GM21367 (cell line): Measurements from ENCODE around the gene C7.

ENCODE experiments used
- ATAC-seq: cut with Tn5 transposase; IDR thresholded peaks from one replicate; pipeline ENCODE4 v1.9.1; 2021; ENCODE audit not compliant: unreplicated experiment

Gene C7

DNA sequence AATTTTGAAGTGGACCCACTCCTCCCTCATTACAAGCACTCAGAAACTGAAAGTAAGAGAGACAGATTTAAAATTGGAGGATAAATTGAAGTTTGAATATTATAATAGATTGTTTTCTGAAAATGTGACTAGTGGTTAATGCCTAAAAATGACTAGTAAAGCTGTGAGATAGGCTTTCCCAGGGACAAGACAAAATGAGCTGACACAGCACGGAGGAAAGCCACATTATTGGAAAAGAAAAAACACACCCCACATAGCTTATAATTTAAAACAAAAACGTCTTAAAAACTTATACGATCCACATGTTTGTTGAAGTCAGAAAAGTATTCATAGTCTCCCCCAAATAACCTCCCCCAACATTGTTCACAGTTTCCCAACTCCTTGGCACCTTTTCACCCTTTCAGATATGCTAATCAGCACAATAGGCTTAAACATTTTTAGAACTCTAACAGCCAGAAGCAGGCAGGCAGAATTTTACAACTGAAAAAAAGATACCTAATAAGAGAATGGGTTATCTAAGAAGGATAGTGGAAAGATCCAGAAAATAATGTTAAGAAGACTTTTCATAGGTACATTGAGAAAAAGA is 6.1 kb downstream of the C7 start:
- no peak for ATAC-seq

DNA sequence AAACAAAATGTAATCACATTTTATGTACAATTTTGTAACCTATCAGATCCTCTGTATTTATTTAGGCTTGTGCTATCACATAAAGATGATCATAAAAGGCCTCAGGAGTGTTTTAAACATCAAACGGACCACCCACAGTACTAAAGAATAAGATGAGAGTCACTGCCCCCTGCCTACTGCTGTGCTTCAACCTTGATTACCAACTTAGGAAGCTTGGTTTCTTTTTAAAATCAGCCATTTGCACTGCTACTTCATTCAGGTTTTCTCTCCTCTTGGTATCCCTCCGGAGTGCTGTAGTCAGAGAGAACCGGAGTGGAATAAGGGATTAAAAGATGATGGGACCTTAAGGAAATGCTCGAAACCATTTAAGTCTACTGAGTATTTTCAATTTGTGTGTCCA is 6.9 kb downstream of the C7 start:
- no peak for ATAC-seq

DNA sequence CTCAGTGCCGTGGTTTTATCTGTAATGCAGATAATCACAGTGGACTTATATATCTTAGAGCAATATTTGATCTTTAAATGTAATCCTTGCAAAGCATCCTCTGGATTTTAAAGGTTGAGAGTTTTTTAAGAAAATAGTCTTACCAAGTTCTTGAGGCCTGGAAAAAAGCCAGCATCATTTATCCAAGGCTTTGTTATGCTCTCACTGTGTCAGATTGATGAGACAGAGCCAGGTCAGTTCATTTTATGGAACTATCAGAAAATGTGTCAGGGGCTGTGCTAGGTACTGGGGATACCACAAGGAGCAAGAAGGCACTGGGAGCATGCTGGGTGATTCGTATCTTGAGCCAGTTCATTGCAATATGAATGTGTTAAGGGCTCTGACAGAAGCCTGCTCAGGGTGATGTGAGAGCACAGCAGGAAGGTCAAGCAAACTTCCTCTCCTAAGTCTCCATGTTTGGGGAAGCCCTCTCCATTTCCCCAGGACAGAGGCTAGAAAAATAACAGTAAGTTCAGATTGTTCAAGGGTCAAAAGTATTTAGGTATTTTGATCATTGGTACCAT is 19.7 kb downstream of the C7 start:
- no peak for ATAC-seq

DNA sequence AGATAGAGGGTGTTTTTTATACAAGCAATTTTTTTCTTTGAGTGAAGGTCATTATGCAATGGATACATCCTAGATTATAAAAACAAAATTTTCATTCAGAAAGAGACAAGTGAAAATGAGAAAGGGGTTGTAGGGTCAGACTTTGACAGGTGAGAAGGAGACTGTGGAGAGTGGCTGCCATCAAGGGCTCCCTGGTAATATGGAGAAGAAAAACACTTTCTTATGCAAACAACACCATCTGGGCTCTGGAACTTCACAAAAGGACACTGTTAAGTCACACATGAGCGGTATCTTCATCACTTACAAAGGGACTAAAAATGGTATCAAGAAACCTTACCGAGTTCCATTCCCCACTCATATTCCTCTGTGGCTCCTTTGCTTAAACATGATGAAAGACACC is 23.5 kb downstream of the C7 start:
- no peak for ATAC-seq

DNA sequence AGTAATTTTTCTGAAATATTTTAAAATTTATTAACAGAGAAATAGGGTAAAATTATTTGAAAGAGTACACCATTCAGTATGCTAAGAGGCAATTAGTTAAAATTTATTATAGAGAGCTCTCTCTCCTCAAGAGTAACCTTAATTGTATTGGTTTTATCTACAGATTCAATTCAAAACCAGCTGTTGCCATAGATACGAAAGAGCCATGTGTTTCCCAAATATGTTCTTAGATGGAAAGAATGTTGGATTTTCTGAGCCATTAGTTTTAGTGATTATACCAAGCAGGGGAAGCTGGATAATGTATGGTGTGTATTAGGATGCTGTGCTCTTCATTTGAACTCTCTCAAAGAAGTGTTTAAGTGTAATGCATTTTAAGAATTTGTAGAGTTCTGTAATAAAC is 27.8 kb downstream of the C7 start:
- ATAC-seq: no peak

DNA sequence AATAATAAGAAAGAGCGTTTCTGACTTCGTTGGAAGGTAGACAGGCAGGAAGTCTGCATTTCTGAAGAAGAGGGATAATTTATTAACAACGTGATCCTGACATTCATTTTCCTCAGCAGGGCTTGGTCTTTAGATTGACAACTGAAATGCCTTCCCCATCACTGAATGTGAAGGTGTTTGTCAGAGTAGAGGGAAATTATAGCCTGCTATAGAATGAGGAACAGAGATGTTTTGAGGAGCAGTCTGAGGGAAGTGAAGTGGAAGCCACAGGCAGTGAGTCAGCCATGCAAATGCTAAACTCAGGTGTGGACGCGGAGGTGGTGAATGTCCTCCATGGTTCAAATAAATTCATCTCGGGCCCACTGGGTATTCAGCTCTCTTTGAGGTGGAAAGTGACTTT is 30.5 kb downstream of the C7 start:
- ATAC-seq: no peak

DNA sequence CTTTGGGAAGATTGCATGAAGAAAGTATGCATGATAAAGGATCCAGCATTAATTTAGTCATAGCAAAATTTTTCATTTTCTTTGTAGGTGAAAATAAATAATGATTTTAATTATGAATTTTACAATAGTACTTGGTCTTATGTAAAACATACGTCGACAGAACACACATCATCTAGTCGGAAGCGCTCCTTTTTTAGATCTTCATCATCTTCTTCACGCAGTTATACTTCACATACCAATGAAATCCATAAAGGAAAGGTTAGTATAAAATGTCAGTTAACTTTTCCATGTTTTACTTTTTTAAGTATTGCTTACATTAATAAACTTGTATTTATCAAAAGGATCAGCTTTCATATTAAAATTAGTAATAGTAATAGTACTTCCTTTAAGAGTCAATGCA is 35.8 kb downstream of the C7 start:
- no peak for ATAC-seq

DNA sequence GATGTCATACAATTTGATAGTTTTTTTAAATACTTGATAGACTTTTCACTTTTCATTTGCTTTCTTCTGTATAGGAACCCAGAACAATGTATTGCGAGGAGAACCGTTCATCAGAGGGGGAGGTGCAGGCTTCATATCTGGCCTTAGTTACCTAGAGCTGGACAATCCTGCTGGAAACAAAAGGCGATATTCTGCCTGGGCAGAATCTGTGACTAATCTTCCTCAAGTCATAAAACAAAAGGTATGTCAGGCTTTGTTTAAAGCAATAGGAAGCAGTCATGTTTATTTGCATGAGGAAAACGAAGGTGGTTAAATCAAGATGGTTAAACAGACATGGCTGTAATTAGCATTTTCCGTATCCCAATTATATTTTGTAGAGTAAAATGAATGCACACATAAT is 46.0 kb downstream of the C7 start:
- ATAC-seq: no peak

DNA sequence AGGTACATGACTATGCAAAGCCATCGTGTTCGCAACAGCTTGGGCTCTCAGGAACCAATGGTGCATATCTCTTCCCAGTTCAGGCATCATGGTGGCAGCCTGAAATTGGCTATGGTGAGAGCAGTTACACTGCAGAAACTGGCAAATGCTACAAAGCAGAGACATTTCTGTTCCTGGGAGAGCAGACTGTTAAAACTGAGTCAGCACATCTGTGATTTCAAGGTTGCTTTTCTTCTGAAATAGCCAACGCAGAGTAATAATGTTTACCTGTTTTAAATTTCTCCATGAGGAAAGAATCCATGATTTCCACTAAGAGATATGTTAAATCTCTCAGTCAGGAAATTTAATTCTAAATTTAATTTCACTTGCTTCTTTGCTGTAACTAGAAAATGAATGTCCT is 47.8 kb downstream of the C7 start:
- ATAC-seq: no peak

DNA sequence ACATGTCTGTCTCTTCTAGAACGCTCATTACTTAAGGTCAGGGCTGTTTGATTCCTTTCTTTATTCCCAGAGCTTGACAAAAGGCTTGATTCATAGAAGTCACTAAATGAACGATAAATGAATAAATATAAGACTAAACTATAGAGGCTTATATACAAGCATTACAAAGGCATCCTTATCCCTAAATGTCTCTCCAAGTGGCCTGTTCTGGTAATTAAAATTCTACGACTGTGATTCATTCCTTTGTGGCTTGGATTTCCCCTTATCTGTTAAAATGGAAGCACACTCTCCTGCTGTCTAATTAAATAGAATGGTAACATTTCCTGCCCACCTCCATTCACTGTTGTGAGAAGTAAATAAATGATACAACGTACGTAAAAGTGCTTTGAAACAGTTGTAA is 49.5 kb downstream of the C7 start:
- no peak for ATAC-seq

DNA sequence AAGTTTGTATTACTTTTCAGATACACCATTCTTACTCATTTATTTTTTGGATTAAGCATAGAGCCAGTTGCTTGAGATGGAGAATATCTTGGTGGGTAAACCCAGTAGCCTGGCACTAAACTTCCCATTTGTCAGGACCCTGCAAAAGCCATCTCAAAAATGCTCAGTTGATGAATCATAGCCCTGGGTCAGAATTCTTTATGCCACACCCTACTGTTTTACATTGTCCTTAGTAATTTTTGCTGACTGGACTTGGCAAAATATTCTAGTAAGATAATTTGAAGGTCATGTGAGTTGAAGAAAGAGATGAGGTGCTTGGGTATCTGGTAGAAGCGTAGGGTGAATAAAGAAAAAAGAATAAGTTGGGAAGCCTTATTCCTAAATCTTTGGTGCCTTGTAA is 50.7 kb downstream of the C7 start:
- no peak for ATAC-seq

DNA sequence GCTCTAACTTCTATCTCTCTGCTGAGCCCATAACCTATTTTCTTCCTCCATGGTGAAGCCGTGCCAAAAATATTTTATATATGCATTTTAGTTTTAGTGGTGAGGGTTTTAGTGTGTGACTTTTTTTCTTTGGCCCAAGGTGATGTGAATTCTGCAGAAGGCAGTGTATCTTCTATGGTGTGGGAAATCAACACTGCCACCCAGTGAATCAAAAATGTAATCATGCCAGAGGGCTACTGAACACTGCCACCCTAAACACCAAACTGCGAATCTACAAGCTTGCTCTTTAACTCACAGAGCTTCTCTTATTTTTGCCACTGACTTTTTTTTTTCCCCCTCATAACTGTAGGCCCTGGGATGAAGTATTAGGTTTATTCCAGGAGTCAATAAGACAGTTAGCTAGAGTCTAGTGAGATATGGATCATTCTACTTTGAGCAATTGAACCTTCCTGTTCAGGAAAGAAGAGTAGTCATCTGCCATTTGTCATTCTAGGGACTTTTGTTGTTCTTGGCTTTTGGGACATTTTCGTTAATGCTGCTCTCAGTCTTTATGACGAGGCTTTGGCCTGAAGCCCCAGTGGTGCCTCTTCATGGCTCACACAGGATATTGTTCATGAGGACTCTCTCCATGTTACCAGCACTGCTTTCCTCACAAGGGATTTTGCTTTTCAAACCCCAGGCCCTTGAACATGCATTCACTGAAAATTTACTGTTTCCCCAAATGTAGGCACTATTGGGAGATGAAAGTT is 53.1 kb downstream of the C7 start:
- no peak for ATAC-seq

DNA sequence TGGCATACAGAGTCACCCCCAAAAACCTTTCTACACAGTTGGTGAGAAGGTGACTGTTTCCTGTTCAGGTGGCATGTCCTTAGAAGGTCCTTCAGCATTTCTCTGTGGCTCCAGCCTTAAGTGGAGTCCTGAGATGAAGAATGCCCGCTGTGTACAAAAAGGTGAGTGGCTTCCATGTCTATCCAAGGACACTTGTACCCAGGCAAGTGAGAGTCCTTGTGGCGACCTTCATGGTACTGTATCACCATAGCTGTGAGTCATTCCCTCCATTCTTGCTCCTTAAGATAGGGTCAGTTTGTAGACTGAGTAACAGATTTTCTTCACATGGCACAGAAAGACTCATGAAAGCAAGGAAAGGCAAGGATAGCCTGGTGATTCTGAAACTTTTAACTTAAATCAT is 63.1 kb downstream of the C7 start:
- ATAC-seq: no peak

DNA sequence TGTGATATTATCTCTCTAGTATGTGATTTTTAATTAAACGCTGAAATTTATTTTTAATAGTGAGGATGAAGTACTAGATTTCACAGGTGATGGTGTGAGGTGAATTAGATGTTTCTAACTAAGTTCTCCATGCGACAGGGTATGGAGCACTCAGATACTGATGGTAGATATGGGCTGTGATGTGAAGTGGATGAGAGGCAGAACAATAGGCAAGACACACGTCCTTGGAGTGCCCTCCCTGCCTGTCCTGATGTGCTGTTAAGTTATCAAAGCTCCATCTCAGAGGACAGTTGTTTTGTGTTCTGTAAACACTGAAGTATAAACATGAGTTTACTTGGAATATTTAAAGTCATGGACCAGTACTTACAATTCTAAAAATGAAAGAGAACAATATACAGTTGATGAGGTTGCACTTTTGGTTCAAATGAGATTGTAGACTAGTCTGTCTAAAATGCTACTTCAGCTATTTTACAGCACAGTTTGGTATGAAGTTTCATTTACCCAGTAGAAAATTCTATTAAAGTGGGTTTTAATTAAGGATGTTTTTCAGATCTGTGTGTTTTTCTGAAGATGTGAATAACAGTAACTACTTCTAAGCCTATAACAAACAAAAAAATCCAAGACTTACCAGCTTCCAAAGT is 64.2 kb downstream of the C7 start:
- no peak for ATAC-seq

DNA sequence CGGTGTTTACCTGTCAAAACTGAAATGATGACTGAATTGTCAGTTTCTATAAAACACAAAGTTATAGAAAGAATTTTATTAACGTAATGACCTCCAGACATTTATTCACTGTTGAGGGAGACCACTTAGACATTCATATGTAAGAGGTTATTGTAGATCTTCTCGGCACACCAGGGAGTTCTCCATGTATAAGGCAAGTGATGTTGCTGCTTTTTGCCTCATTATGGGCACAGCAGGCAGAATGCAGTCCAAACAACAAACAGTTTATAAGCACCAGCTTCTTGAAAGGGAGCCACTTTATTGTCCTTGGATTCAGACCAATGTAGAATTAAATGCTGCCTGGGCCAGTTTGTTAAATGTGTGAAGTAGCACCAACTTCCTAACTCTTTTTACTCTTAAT is 66.7 kb downstream of the C7 start:
- no peak for ATAC-seq

DNA sequence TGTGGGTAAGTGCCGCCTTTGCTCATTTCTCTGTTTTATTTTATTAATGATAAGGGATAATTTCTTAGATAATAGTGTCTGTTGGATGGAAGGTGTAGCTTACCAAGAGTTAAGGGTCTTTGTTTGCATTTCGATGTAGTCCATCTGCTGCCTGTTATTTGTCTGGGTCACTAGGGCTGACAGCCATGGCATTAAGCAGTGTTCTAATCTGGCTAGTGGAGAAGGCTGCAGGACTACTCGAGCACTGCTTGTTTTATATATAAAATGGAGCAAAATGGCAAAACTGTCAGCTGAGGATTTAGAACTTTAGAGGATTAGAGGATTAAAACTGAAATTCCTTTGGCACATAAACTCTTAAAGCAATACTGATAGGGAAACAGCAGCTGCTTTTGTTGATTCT is 67.5 kb downstream of the C7 start:
- ATAC-seq: no peak

DNA sequence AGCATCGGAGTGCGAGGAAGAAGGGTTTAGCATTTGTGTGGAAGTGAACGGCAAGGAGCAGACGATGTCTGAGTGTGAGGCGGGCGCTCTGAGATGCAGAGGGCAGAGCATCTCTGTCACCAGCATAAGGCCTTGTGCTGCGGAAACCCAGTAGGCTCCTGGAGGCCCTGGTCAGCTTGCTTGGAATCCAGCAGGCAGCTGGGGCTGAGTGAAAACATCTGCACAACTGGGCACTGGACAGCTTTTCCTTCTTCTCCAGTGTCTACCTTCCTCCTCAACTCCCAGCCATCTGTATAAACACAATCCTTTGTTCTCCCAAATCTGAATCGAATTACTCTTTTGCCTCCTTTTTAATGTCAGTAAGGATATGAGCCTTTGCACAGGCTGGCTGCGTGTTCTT is 72.1 kb downstream of the C7 start:
- no peak for ATAC-seq

DNA sequence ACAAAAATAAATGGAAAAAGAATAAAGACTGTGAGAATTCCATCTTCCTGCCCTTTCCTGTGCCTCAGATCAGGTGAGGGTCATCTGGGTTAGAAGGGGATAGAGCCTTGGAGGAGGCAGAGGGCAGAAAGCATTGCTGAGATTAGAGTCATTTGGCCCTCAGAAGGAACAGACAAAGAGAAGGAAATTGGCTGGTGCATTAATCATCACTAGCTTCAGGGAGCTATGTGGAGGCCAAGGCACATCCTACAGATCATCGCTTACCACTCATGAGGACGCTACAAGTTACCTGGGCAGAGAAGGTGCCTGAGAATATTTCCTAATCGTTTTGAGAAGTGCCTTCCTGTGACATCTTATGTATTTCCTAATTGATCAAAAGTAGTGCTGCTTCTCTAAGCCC is 74.5 kb downstream of the C7 start:
- ATAC-seq: no peak

DNA sequence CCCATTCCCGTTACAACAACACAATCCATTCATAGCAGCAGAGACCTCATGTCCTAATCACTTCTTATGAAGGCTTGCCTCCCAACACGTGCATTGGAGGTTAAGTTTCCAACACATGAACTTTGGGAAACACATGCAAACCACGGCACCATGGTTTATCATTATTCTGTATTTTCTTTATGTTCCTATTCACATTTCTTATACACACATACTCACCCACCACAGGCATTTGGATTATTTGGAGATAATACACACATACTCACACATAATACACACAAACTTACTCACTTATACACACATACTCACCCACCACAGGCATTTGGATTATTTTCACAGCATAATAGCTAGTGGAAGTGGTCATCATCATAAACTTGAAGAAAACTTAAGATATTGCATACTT is 75.6 kb downstream of the C7 start:
- ATAC-seq: no peak

DNA sequence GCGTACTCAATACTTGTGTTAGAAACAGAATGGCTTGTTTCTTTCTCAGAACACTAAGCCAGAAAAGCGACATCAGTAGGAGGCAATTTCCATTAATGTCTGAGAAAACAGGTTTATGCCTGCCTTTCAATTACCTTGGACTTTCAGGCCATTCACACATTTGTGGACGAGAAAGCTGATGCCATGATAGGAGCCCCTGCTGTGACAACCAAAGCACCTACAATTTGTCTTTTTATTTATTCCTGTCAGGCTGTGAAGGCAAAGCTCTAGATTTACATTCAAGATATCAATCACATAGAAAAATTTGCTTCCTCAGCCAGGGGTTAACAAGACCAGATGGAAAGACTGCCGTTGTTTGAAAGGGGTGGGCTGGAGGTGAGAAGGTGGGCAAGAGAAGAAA is 76.2 kb downstream of the C7 start:
- ATAC-seq: no peak

DNA sequence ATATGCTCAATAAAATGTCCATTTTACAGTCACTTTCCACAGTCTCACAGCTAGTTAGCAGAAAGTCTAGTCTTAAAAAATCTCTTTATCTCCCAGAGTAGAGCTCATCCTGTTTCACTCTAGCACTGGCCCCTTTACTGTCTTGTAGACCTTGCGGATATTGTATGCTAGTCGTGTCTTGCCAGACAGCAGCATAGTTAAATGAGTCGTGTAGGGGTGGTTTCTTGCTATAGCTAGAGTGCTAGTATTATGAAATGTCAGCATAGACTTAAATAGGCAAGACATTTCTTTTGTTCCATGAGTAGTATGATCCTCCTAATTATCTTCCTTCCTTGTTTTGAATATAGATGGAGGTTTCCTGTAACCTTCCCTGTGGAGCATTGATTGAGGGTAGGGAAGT is 77.4 kb downstream of the C7 start:
- no peak for ATAC-seq

DNA sequence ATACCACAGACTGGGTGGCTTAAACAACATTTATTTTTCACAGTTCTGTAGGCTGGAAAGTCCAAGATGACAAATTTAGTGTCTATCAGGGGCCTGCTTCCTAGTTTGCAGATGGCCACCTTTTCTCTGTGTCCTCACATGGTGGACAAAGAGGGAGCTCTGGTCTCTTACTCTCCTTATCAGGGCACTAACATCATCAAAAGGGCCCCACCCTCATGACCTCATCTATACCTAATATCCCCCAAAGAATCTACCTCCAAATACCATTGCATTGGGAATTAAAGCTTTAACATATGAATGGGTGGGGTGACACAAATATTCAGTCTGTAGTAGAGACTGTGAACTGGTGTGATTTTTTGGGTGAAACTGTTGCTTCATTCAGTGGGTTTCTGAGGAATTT is 78.1 kb downstream of the C7 start:
- no peak for ATAC-seq
